IMR-90 (cell line): ENCODE results near the gene PPARD. TPM values are rescaled to one million over a fixed set of nuclear protein-coding genes. Genes with fewer than 3 reads are reported as not detected.

Source experiments
- ATAC-seq: fragments of 200-7000 bp; cut with Tn5 transposase; 2 replicates; pipeline ENCODE4 v1.9.1; 2020; ENCODE audit warnings: low read depth, mild to moderate bottlenecking, moderate library complexity
- BruUV-seq: library from RNA; stranded (reverse); fragments of 400-500 nt; replicated peaks from 2 replicates; lab custom pipeline; 2021; lab: Mats Ljungman, UMichigan
- CTCF ChIA-PET: fragments of 300-600 bp; formaldehyde crosslinking; extraction: SDS; loops from one replicate; lab custom pipeline; 2021; ENCODE audit warnings: antibody characterized with exemption; lab: Yijun Ruan, JAX
- POLR2A ChIA-PET: fragments of 300-600 bp; sonication (Branson Sonifier 250); formaldehyde crosslinking; loops from one replicate; lab custom pipeline; 2022; ENCODE audit warnings: antibody characterized with exemption; ENCODE audit not compliant: unreplicated experiment; lab: Charles Lee
- DNase-seq: peaks from one replicate; pipeline ENCODE4 v3.0.0; 2013
- H2AFZ ChIP-seq: replicated peaks from 2 replicates; pipeline ENCODE3; 2013; ENCODE audit warnings: low read length, mild to moderate bottlenecking; ENCODE audit not compliant: poor library complexity
- H2AK5ac ChIP-seq: 2 replicates; pipeline ENCODE4 v1.6.1; 2013; ENCODE audit warnings: low read depth, low read length, inconsistent platforms
- H2AK9ac ChIP-seq: replicated peaks from 2 replicates; pipeline ENCODE3; 2013; ENCODE audit warnings: mild to moderate bottlenecking, low read depth, low read length, moderate library complexity; ENCODE audit not compliant: poor library complexity
- H2BK120ac ChIP-seq: 2 replicates; pipeline ENCODE4 v1.6.1; 2013; ENCODE audit warnings: low read depth, low read length, inconsistent platforms
- H2BK15ac ChIP-seq: 3 replicates; pipeline ENCODE4 v1.6.1; 2013; ENCODE audit warnings: low read depth, low read length, inconsistent platforms
- H2BK20ac ChIP-seq: 2 replicates; pipeline ENCODE4 v1.6.1; 2013; ENCODE audit warnings: low read depth, mild to moderate bottlenecking, inconsistent platforms, low read length, moderate library complexity
- H2BK5ac ChIP-seq: 2 replicates; pipeline ENCODE4 v1.6.1; 2013; ENCODE audit warnings: mild to moderate bottlenecking, low read depth, low read length, inconsistent platforms; ENCODE audit not compliant: poor library complexity, severe bottlenecking
- H3K14ac ChIP-seq: replicated peaks from 2 replicates; pipeline ENCODE4 v1.6.1; 2013; ENCODE audit warnings: low read depth, low read length, inconsistent platforms
- H3K18ac ChIP-seq: 2 replicates; pipeline ENCODE4 v1.6.1; 2013; ENCODE audit warnings: low read depth, low read length, control low read depth
- H3K23ac ChIP-seq: 2 replicates; pipeline ENCODE4 v1.6.1; 2013; ENCODE audit warnings: low read depth, low read length, inconsistent platforms
- H3K27ac ChIP-seq: 2 replicates; pipeline ENCODE4 v1.5.1; 2013; ENCODE audit warnings: mild to moderate bottlenecking, control low read depth, low read length; ENCODE audit not compliant: insufficient read depth
- H3K27me3 ChIP-seq: 2 replicates; pipeline ENCODE4 v1.6.1; 2013; ENCODE audit warnings: low read length; ENCODE audit not compliant: control insufficient read depth, insufficient read depth
- H3K36me3 ChIP-seq: 2 replicates; pipeline ENCODE4 v1.6.1; 2013; ENCODE audit warnings: low read length, mixed read lengths; ENCODE audit not compliant: control insufficient read depth, insufficient read depth
- H3K4ac ChIP-seq: 2 replicates; pipeline ENCODE4 v1.6.1; 2013; ENCODE audit warnings: low read depth, low read length, inconsistent platforms
- H3K4me1 ChIP-seq: 2 replicates; pipeline ENCODE4 v1.6.1; 2013; ENCODE audit warnings: low read length, mixed read lengths; ENCODE audit not compliant: control insufficient read depth, insufficient read depth
- H3K4me2 ChIP-seq: 2 replicates; pipeline ENCODE4 v1.6.1; 2013; ENCODE audit warnings: low read depth, mild to moderate bottlenecking, control low read depth, low read length, moderate library complexity
- H3K4me3 ChIP-seq: 2 replicates; pipeline ENCODE4 v1.5.1; 2013; ENCODE audit warnings: low read depth, mild to moderate bottlenecking, control low read depth, low read length, moderate library complexity; ENCODE audit not compliant: insufficient read depth
- H3K56ac ChIP-seq: 2 replicates; pipeline ENCODE4 v1.6.1; 2013; ENCODE audit warnings: low read length, inconsistent platforms; ENCODE audit not compliant: insufficient read depth; ENCODE audit errors: extremely low read depth
- H3K79me1 ChIP-seq, 2 experiments: 2 replicates each; pipeline ENCODE4 v1.6.1; 2013; ENCODE audit warnings: low read length in 2 of 2, inconsistent platforms in 1 of 2, low read depth in 1 of 2
- H3K9ac ChIP-seq: 2 replicates; pipeline ENCODE4 v1.6.1; 2013; ENCODE audit warnings: low read depth, low read length, control low read depth
- H3K9me1 ChIP-seq: 2 replicates; pipeline ENCODE4 v1.6.1; 2013; ENCODE audit warnings: low read length, inconsistent platforms; ENCODE audit not compliant: insufficient read depth
- H3K9me3 ChIP-seq: 2 replicates; pipeline ENCODE4 v1.6.1; 2013; ENCODE audit warnings: low read length; ENCODE audit not compliant: control insufficient read depth, insufficient read depth
- H4K20me1 ChIP-seq: 2 replicates; pipeline ENCODE4 v1.6.1; 2013; ENCODE audit warnings: low read length, inconsistent platforms; ENCODE audit not compliant: insufficient read depth
- H4K5ac ChIP-seq: 2 replicates; pipeline ENCODE4 v1.6.1; 2013; ENCODE audit warnings: mild to moderate bottlenecking, low read depth, low read length, control low read depth
- H4K8ac ChIP-seq, 2 experiments: 2 replicates each; pipeline ENCODE4 v1.6.1; 2013; ENCODE audit warnings: low read depth in 2 of 2, low read length in 2 of 2, control low read depth in 1 of 2, inconsistent platforms in 1 of 2
- H4K91ac ChIP-seq: 2 replicates; pipeline ENCODE4 v1.6.1; 2013; ENCODE audit warnings: low read depth, low read length, inconsistent platforms; ENCODE audit not compliant: insufficient read depth
- FOS ChIP-seq: fragments of 150-350 bp; IDR thresholded peaks from 2 replicates; pipeline ENCODE4 v1.6.1; 2016; ENCODE audit warnings: low read depth, low read length
- MAZ ChIP-seq: IDR thresholded peaks from 2 replicates; pipeline ENCODE4 v1.6.1; 2012; ENCODE audit warnings: low read depth, mild to moderate bottlenecking, low read length, improper control_type of control experiment, moderate library complexity, borderline replicate concordance
- MXI1 ChIP-seq: IDR thresholded peaks from 2 replicates; pipeline ENCODE4 v1.6.1; 2012; ENCODE audit warnings: low read depth, mild to moderate bottlenecking, low read length, moderate library complexity, borderline replicate concordance
- POLR2A ChIP-seq: IDR thresholded peaks from 2 replicates; pipeline ENCODE4 v1.6.1; 2012; ENCODE audit warnings: mild to moderate bottlenecking, low read depth, low read length
- RFX5 ChIP-seq: IDR thresholded peaks from 2 replicates; pipeline ENCODE4 v1.8.0; 2012; ENCODE audit warnings: low read depth, mild to moderate bottlenecking, low read length, moderate library complexity
- SMC3 ChIP-seq: fragments of 150-350 bp; IDR thresholded peaks from 2 replicates; pipeline ENCODE4 v1.6.1; 2016; ENCODE audit warnings: low read depth, mild to moderate bottlenecking, antibody characterized with exemption, low read length, moderate library complexity
- dilution Hi-C: fragments of 300-500 bp; cut with HindIII; formaldehyde crosslinking; loops from one replicate; pipeline ENCODE4 v1.14.3; 2018; ENCODE audit warnings: low sequenced_read_pairs; ENCODE audit not compliant: unreplicated experiment
- in situ Hi-C: fragments of 300-500 bp; cut with MboI; formaldehyde crosslinking; loops from 3 replicates; pipeline ENCODE4 v1.14.3; 2019; ENCODE audit warnings: low sequenced_read_pairs, inconsistent platforms, mixed read lengths
- intact Hi-C: fragments of 100-400 bp; cut with micrococcal nuclease; formaldehyde crosslinking; loops from 2 replicates; pipeline ENCODE4 v1.10.0; 2022
- polyA plus RNA-seq, 3 experiments: library from polyadenylated mRNA; depleted of rRNA; stranded (reverse); fragments of >200 nt; gene quantifications; 2 replicates each; pipeline ENCODE4 v1.2.3, GENCODE V29; 2012; ENCODE audit warnings: low replicate concordance in 1 of 3
- total RNA-seq: library from RNA; depleted of rRNA; stranded (reverse); fragments of >200 nt; gene quantifications from 2 replicates; pipeline ENCODE4 v1.2.3, GENCODE V29; 2012

The PPARD gene
- total and polyA plus RNA-seq, 2 of the 4 experiments (the other 2 are of a cell fraction), result 10.4 to 69.0 TPM

GRCh38 chr6:35372633-35373032 lies 30.3 kb downstream of the PPARD start:
- Histone ChIP-seq H3K4me3 (no peak overlapping the region), H4K20me1 (peaks cover 11% of the 10 kb centered on the region), H3K9ac (no peak overlapping the region), H3K9me1 (peaks cover 34% of the 10 kb centered on the region), H2BK120ac (no peak overlapping the region), H3K4me1 (peaks cover 33% of the 10 kb centered on the region), H2AFZ (no peak overlapping the region), H4K91ac (no peak overlapping the region), H2BK15ac (0 out of 3 replicates have a peak overlapping the region, but pooled peaks have one; percentile 45), H3K56ac (no peak overlapping the region), H3K14ac (peak overlapping the region; percentile 64; the same call in 1 of the 2 replicates), H2AK5ac (peak overlapping the region; percentile 40; the same call in 1 of the 2 replicates), H2BK5ac (no peak overlapping the region), H3K79me1 (peaks cover 46 to 87% of the 10 kb centered on the region in 2 experiments), H4K8ac (no peak overlapping the region), H3K27me3 (no peaks in the 10 kb centered on the region), H3K36me3 (peaks cover 4% of the 10 kb centered on the region; the same call in 1 of the 2 replicates), H3K27ac (no peak overlapping the region), H2AK9ac (peak overlapping the region; percentile 12), H3K9me3 (no peaks in the 10 kb centered on the region), H3K4me2 (no peak overlapping the region), H3K4ac (peak overlapping the region; percentile 31; the same call in 1 of the 2 replicates), H2BK20ac (no peak overlapping the region), H3K18ac (no peak overlapping the region), H4K5ac (no peak overlapping the region), H3K23ac (no peak overlapping the region)
- no peak for TF ChIP-seq SMC3
- TF ChIP-seq RFX5, result no peak
- TF ChIP-seq MAZ, result no peak
- no peak for TF ChIP-seq MXI1
- no peak for TF ChIP-seq FOS
- no peak for TF ChIP-seq POLR2A
- ATAC-seq (no peak), DNase-seq (no peak)
- ChIA-PET CTCF (interaction anchor here (1.6 kb wide), 1 partner anchor 43 kb away, joined by 3 read pairs; no protein-coding TSS in a partner anchor), POLR2A (no interaction called here)
- in situ Hi-C loops, result no loop called here
- BruUV-seq, result no TSS peak
- intact Hi-C loops, result no loop called here
- dilution Hi-C loops, result no loop called here
